Gastrocnemius medialis (tissue), 4 donors: ENCODE measurements around the gene TMEM169.

Source experiments
- CTCF ChIP-seq, 5 experiments: fragments of 450-650 bp in 3 of 5; fragments of 200-600 bp in 2 of 5; sonication (generic) in 2 of 5; IDR thresholded peaks in 4 of 5; conservative IDR thresholded peaks in 1 of 5; 1 replicate in 4 of 5; 2 replicates in 1 of 5; pipeline ENCODE4 v1.5.1; 2016 to 2019; ENCODE audit warnings: antibody characterized with exemption in 5 of 5, mild to moderate bottlenecking in 3 of 5, moderate library complexity in 3 of 5
- POLR2A ChIP-seq, 2 donors: fragments of 450-650 bp; IDR thresholded peaks; one replicate each; pipeline ENCODE4 v1.6.1; 2017; ENCODE audit warnings: antibody characterized with exemption in 2 of 2, mild to moderate bottlenecking in 2 of 2, moderate library complexity in 2 of 2

- TF ChIP-seq CTCF (IDR thresholded peaks at IDR 0.05 in 4 of 5, conservative IDR thresholded peaks at IDR 0.05 in 1 of 5) = no peak
- no peak for TF ChIP-seq POLR2A (IDR thresholded peaks at IDR 0.05)
These were observed 10.4 kb upstream of the TMEM169 start for GRCh38 chr2:216071111-216071851.
